Measurements from ENCODE around the gene IER5L. TPM values are rescaled to one million over a fixed set of nuclear protein-coding genes. Genes with fewer than 3 reads are reported as not detected.

Gene IER5L
- total and polyA plus RNA-seq, 2 donors, result 13.3 to 15.2 TPM

- H3K4me1 ChIP-seq (ENCODE audit: insufficient read depth), result no peaks in the 10 kb centered on the region
- no peaks in the 10 kb centered on the region for H3K36me3 ChIP-seq (ENCODE audit: insufficient read depth)
- H3K27ac ChIP-seq (ENCODE audit: low read depth), result no peak overlapping the region
- DNase-seq (ENCODE audit: extremely low spot score), result no peak
- WGBS, result 77% methylated on average over 7 of the region's 7 CpGs
- H3K4me3 ChIP-seq (ENCODE audit: low read depth, low read length), result no peak overlapping the region
Measured at GRCh38 chr9:129211686-129212085, 33.6 kb upstream of the IER5L start.

DNA sequence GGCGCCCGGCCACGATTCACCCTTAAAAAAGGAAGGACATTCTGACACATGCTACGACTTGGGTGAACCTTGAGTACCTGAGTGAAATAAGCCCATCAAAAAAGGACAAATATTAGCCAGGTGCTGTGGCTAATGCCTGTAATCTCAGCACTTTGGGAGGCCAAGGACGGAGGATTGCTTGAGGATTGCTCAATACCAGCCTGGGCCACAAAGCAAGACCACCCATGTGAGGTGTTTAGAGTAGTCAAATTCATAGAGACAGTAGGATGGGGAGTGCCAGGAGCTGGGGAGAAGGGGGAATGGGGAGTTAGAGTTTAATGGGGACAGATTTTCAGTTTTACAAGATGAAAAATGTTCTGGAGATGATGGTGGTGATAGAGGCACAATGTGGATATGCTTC, 32.1 kb upstream of the IER5L start:
- H3K4me3 ChIP-seq (ENCODE audit: low read depth, low read length), result no peak overlapping the region
- WGBS, result 76% methylated on average over 5 of the region's 5 CpGs
- no peaks in the 10 kb centered on the region for H3K4me1 ChIP-seq (ENCODE audit: insufficient read depth)
- no peaks in the 10 kb centered on the region for H3K36me3 ChIP-seq (ENCODE audit: insufficient read depth)
- H3K27ac ChIP-seq (ENCODE audit: low read depth), result no peak overlapping the region
- DNase-seq (ENCODE audit: extremely low spot score), result no peak

DNA sequence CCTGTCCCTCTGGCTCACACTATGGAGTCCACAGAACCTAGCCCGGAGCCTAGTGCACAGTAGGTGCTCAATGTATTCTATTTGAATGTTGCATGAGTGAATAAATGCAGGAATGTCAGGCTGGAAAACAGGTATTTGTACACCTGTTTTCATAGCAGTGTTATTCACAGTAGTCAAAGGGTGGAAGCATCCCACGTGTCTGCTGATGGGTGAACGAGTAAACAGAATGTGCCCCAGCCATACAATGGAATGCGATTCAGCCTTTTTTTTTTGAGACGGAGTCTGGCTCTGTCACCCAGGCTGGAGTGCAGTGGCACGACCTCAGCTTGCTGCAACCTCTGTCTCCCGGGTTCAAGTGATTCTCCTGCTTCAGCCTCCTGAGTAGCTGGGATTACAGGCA, 31.5 kb upstream of the IER5L start:
- H3K4me3 ChIP-seq (ENCODE audit: low read depth, low read length), result no peak overlapping the region
- 77% methylated on average over 7 of the region's 7 CpGs for WGBS
- DNase-seq (ENCODE audit: extremely low spot score), result no peak

DNA sequence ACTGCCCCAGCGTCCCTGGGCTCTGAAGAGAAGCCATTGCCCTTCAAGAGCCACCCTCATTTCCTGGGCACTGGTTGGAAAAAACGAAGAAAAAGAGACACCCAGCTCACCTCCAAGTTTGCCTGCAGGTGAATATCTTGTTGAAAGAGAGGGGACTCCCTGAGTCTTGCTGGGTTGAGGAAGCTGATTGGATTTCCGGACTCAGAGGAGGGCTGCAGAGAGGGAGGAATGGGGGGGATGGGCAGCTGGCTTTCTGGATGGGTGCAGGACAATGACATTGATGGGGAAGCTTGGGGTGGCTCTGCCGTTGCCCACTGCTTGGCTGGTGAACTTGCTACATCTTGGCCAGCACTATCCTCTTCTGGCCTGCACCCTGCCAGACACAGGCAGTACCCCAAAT, 31.0 kb upstream of the IER5L start:
- DNase-seq (ENCODE audit: extremely low spot score), result no peak
- Histone ChIP-seq H3K4me1 (ENCODE audit: insufficient read depth) (no peaks in the 10 kb centered on the region), H3K36me3 (ENCODE audit: insufficient read depth) (no peaks in the 10 kb centered on the region), H3K27ac (ENCODE audit: low read depth) (no peak overlapping the region), H3K4me3 (ENCODE audit: low read depth, low read length) (no peak overlapping the region)
- 77% methylated on average over 4 of the region's 4 CpGs for WGBS

More for the DNA sequence above, 31.5 kb upstream of the IER5L start:
- Histone ChIP-seq H3K27ac (ENCODE audit: low read depth) (no peak overlapping the region), H3K4me1 (ENCODE audit: insufficient read depth) (no peaks in the 10 kb centered on the region), H3K36me3 (ENCODE audit: insufficient read depth) (no peaks in the 10 kb centered on the region)

DNA sequence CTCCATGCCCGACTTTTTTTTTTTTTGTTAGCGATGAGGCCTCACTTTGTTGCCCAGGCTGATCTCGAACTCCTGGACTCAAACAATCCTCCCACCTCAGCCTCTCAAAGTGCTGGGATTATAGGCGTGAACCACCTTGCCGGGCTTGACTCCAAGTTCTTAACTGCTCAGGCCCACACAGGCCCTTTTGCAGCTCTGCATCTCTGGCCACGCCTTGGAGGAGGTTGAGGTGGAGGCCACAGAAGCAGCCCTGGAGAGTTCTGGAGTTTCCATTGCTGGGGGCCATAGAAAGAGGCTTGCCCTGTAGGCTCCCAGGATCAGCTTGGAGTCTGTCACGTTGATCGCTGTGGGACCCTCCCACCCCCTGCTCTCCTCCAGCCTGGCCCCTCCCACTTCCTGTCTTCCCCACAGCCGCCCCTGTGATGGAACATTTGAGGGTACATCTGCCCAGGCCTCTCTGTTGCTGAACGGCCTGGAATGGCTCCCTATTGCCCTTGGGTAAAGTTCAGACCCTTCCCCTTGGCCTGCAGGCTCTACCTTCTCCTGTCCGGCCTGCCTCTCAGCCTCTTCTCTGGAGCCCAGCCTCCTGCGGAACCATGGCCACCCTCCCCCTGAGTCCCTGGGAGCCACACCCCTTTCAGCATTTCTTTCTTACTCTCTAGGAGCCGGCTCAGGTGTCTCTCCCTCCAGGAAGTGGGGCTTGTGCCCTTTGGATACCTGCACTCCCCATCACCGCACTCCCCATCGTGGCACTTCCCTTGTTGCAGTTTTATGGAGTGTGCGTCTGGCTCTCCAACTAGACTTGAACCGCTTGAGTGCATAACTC, 30.4 kb upstream of the IER5L start:
- Histone ChIP-seq H3K4me1 (ENCODE audit: insufficient read depth) (no peaks in the 10 kb centered on the region), H3K27ac (ENCODE audit: low read depth) (no peak overlapping the region), H3K4me3 (ENCODE audit: low read depth, low read length) (no peak overlapping the region), H3K36me3 (ENCODE audit: insufficient read depth) (no peaks in the 10 kb centered on the region)
- 71% methylated on average over 17 of the region's 17 CpGs for WGBS
- DNase-seq (ENCODE audit: extremely low spot score), result no peak

- H3K4me3 ChIP-seq (ENCODE audit: low read depth, low read length), result no peak overlapping the region
- no peak overlapping the region for H3K27ac ChIP-seq (ENCODE audit: low read depth)
- no peaks in the 10 kb centered on the region for H3K36me3 ChIP-seq (ENCODE audit: insufficient read depth)
- no peak for DNase-seq (ENCODE audit: extremely low spot score)
- WGBS, result 95% methylated on average over 7 of the region's 7 CpGs
- H3K4me1 ChIP-seq (ENCODE audit: insufficient read depth), result no peaks in the 10 kb centered on the region
Measured at GRCh38 chr9:129206905-129207304, 28.8 kb upstream of the IER5L start.

- H3K4me3 ChIP-seq (ENCODE audit: low read depth, low read length), result no peak overlapping the region
- 94% methylated on average over 2 of the region's 2 CpGs for WGBS
Measured at GRCh38 chr9:129206401-129206800, 28.3 kb upstream of the IER5L start.

DNA sequence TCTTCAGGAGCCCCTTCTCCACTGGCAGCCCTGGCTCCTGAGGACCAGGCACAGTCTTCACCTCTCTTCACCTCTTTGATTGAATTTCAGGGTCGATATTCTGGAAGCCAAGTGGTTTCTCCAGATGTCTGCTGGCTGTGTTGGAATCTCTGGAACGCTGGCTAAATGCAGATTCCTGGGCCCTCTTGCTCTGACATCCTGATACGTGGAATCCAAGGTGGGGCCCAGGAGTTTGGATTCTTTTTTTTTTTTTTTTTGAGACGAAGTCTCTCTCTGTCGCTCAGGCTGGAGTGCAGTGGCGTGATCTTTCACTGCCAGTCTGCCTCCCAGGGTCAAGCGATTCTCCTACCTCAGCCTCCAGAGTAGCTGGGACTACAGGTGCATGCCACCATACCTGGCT, 26.8 kb upstream of the IER5L start:
- Histone ChIP-seq H3K36me3 (ENCODE audit: insufficient read depth) (no peaks in the 10 kb centered on the region), H3K27ac (ENCODE audit: low read depth) (no peak overlapping the region), H3K4me3 (ENCODE audit: low read depth, low read length) (no peak overlapping the region), H3K4me1 (ENCODE audit: insufficient read depth) (no peaks in the 10 kb centered on the region)
- WGBS, result 94% methylated on average over 7 of the region's 7 CpGs
- no peak for DNase-seq (ENCODE audit: extremely low spot score)

More at GRCh38 chr9:129206401-129206800, 28.3 kb upstream of the IER5L start:
- Histone ChIP-seq H3K36me3 (ENCODE audit: insufficient read depth) (no peaks in the 10 kb centered on the region), H3K27ac (ENCODE audit: low read depth) (no peak overlapping the region), H3K4me1 (ENCODE audit: insufficient read depth) (no peaks in the 10 kb centered on the region)
- no peak for DNase-seq (ENCODE audit: extremely low spot score)

- 71% methylated on average over 11 of the region's 11 CpGs for WGBS
- Histone ChIP-seq H3K4me3 (ENCODE audit: low read depth, low read length) (peak overlapping the region; percentile 68), H3K36me3 (ENCODE audit: insufficient read depth) (no peaks in the 10 kb centered on the region), H3K4me1 (ENCODE audit: insufficient read depth) (no peaks in the 10 kb centered on the region), H3K27ac (ENCODE audit: low read depth) (no peak overlapping the region)
- no peak for DNase-seq (ENCODE audit: extremely low spot score)
Measured at GRCh38 chr9:129203556-129203909, 25.5 kb upstream of the IER5L start.

DNA sequence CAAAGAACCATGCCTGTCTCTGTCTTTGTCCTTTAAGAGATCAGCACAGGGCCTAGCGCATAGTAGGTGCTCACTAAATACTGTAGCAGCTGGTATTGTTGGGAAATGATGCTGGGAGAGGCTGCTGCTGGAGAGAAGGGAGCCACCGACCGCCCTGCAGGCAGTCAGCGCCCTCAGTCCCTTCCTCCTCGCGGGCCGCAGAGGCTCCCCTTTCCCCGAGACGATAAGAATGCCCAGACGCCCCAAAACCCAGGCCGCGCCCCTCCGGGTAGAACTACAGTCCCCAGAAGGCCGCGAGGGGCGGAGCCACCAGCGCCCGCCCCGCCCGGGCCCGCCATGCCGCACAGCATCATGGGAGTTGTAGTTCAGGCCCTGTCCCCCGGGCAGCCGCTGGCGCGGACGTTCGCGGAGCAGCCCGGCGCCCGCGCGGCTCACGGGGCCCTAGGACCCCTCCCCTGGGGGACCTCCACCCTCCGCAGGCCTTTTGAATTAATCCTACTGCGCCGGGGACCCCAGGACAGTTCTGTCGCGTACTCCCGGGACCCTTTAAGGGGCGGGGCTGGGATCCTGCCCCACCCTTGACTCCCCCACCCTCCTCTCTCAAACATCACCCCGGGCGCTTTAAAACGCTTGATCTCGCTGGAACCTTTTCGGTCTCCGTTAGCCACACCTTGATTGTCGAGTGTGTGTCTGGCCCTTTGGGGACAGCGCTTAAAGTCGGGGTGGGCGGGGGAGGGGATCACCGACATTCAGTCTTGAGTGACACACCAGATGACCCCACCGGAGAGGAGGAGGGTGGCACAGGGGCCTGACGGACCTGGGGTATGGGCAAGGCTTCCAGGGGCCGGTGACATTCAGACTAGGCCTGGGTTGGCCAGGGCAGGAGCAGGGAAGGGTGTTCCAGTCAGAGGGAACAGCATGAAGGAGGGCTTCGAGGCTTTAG, 24.8 kb upstream of the IER5L start:
- H3K4me1 ChIP-seq (ENCODE audit: insufficient read depth), result no peaks in the 10 kb centered on the region
- WGBS, result 6% methylated on average over 57 of the region's 57 CpGs
- H3K4me3 ChIP-seq (ENCODE audit: low read depth, low read length), result peak overlapping the region; percentile 68
- H3K27ac ChIP-seq (ENCODE audit: low read depth), result peak overlapping the region; percentile 91
- DNase-seq (ENCODE audit: extremely low spot score), result no peak
- no peaks in the 10 kb centered on the region for H3K36me3 ChIP-seq (ENCODE audit: insufficient read depth)

DNA sequence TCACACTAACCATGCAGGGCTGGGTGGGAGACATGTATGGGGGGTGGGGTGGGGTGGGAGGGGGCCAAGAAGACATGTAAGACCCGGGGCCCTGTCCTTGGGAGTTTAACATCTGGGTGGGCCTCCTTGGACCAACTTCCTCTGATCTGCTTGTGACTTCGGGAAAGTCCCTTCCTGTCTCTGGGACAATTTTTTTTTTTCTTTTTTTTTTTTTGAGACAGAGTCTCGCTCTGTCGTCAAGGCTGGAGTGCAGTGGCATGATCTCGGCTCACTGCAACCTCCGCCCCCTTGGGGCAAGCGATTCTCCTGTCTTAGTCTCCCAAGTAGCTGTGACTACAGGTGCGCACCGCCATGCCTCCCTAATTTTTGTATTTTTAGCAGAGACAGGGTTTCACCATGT, 23.8 kb upstream of the IER5L start:
- Histone ChIP-seq H3K36me3 (ENCODE audit: insufficient read depth) (no peaks in the 10 kb centered on the region), H3K4me3 (ENCODE audit: low read depth, low read length) (no peak overlapping the region), H3K27ac (ENCODE audit: low read depth) (no peak overlapping the region), H3K4me1 (ENCODE audit: insufficient read depth) (no peaks in the 10 kb centered on the region)
- no peak for DNase-seq (ENCODE audit: extremely low spot score)
- 75% methylated on average over 9 of the region's 9 CpGs for WGBS

GRCh38 chr9:129201289-129201688, 23.2 kb upstream of the IER5L start:
- WGBS, result 93% methylated on average over 9 of the region's 9 CpGs
- DNase-seq (ENCODE audit: extremely low spot score), result no peak
- Histone ChIP-seq H3K4me3 (ENCODE audit: low read depth, low read length) (no peak overlapping the region), H3K36me3 (ENCODE audit: insufficient read depth) (no peaks in the 10 kb centered on the region), H3K27ac (ENCODE audit: low read depth) (no peak overlapping the region), H3K4me1 (ENCODE audit: insufficient read depth) (no peaks in the 10 kb centered on the region)

- no peak for DNase-seq (ENCODE audit: extremely low spot score)
- no peaks in the 10 kb centered on the region for H3K4me1 ChIP-seq (ENCODE audit: insufficient read depth)
- WGBS, result 98% methylated on average over 6 of the region's 6 CpGs
- no peaks in the 10 kb centered on the region for H3K36me3 ChIP-seq (ENCODE audit: insufficient read depth)
- H3K4me3 ChIP-seq (ENCODE audit: low read depth, low read length), result no peak overlapping the region
- H3K27ac ChIP-seq (ENCODE audit: low read depth), result no peak overlapping the region
Measured at GRCh38 chr9:129200255-129200654, 22.2 kb upstream of the IER5L start.

- Histone ChIP-seq H3K36me3 (ENCODE audit: insufficient read depth) (no peaks in the 10 kb centered on the region), H3K4me3 (ENCODE audit: low read depth, low read length) (no peak overlapping the region), H3K27ac (ENCODE audit: low read depth) (no peak overlapping the region), H3K4me1 (ENCODE audit: insufficient read depth) (no peaks in the 10 kb centered on the region)
- WGBS, result 77% methylated on average over 7 of the region's 7 CpGs
- no peak for DNase-seq (ENCODE audit: extremely low spot score)
Measured at GRCh38 chr9:129199044-129199435, 21.0 kb upstream of the IER5L start.
